HG03196 (cell line): Measurements from ENCODE around the gene SUGP2.
A peak's percentile ranks its signal among the peaks of the same experiment; 100 is the strongest.
"Not testable (repeated sequence)": the region's sequence is repeated elsewhere in the genome, so short reads cannot be mapped to it uniquely, and the experiment has no call there.

Source experiments
- ATAC-seq: cut with Tn5 transposase; IDR thresholded peaks from one replicate; pipeline ENCODE4 v1.9.1; 2021; ENCODE audit not compliant: unreplicated experiment

The SUGP2 gene

DNA sequence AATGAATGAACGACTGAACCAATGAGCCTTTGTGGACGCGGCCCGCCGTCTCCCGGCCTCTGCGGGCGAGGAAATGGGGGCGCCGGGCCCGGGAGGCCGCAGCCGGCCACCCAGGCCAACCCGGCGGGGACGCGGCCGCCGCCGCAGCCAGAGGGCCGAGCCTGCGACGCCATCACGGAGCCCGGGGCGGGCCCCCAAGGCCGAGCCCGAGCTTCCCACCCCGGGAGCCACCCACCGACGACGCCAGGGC lies 216 bp downstream of the SUGP2 start:
- no peak for ATAC-seq

GRCh38 chr19:19032420-19033175 lies 719 bp downstream of the SUGP2 start:
- ATAC-seq = peak; percentile 36

GRCh38 chr19:19031891-19032290 lies 1.4 kb downstream of the SUGP2 start:
- ATAC-seq = no peak

DNA sequence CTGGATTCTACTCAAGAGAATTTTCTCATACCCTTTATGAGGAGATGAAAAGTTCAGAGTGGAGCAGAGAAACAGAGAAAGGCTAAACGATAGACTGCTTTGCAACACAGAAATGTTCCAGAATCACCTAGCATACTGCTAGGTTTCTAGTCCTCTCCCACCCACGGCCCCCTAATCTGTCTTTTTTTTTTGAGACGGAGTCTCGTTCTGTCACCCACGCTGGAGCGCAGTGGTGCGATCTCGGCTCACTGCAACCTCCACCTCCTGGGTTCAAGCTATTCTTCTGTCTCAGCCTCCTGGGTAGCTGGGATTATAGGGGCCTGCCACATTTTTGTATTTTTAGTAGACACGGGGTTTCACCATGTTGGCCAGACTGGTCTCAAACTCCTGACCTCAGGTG lies 4.8 kb downstream of the SUGP2 start:
- ATAC-seq = no peak

DNA sequence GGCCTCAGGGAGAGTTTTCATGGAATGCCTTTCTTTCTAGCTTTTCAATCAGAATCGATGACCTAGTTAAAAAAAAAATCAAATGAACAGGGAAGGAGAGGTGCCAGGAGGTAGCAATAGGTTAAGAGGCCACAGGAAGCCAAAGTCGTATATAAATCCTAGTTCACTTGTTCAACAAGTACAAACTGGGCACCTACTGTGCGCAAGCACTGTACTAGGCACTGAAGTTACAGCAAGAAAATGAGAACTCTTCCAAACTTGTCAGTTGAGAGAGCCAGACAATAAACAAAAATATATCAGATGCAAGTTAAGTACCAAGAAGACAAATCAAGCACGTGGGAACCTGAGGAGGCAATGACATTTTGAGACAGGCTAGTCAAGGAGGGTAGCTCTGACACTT lies 6.1 kb downstream of the SUGP2 start:
- ATAC-seq = no peak

DNA sequence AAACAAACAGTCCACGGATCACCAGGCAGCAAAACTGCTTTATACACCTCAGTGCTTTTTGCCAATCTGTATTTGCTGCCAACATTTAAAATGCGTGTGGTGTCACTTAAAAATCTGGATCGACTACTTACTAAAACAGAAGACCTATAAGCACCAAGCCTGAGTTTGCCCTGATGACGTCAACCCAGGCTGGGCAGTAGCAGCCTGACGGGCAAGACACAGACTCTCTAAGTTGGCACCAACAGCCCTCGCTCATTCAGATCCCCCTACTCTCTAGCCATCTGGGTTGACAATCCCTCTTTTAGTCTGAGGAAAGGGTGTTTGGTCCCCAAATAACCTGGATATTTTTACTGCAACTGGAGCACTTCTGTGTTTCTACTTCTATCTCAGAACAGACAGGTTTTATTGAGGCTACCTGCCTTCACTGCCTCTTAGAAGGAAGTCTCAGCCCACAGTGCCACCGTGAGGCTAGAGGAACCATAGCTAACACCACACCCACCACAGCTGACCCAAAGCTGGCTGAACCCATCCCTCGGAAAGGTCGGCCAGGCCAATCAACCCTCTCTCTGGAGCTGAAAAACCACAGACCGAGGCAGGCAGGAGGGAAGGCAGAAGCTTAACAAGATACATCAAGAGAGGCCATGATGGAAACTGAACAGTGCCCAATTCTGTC lies 6.9 kb downstream of the SUGP2 start:
- ATAC-seq = no peak

DNA sequence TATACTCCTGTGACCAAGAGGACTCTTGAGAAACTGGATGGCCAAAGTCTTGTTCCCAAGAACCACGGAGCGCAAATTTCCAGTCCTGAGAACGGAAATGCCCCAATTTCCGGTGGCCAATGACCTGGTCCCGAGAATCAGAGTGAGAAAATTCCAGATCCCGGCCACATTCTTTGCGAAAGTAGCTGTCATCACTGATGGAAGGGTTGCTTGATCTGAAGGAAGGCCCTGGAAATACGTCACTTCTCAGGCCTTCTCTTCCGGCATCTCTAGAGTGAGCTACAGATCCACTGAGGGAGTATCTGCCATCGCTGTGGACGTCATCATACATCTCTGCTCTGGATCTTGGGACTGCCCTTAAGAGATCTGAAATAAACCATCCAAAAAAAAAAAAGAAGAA lies 7.5 kb downstream of the SUGP2 start:
- ATAC-seq = no peak

DNA sequence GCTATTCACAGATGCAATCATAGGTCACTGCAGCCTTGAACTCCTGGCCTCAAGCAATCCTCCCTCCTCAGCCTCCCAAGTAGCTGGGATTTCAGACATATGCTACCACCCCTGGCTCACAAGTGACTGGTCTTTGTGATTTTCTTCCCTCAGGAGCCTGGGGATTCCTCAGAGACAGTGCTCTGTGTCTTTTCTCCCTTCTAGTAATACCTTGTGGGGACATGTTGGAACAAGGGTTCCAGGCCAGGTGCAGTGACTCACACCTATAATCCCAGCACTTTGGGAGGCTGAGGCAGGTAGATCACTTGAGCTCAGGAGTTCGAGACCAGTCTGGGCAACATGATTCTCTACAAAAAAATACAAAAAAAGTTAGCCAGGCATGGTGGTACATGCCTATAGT lies 9.9 kb downstream of the SUGP2 start:
- ATAC-seq = not testable (repeated sequence)

DNA sequence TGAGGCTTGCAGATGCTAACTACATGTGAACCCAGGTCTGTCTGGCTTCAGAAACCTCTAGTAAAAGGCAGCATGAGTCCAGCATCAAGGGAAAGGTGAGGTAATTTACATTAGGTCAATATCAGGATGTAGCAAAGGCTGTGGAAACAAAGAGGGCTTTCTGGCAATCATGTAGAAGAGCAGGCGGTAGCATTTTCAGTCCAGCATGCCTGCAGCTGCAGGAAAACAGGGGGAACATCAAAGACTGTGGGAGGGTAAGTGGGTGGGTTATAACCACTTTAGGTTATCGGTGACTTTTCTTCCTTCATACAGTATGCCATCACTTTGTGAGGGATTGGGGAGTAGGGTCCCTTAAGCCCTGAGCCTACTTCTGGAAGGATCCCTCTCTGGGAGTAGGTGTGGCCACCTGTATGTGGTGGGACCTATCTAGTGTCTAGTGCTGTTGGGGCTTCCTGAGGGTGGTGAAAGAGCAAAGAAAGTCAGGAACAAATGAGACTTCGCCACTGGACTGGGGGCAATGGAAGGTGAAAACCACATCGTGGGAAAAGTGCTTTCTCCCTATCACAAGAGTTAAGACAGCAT lies 10.8 kb downstream of the SUGP2 start:
- ATAC-seq = no peak

GRCh38 chr19:19021115-19021514 lies 12.2 kb downstream of the SUGP2 start:
- ATAC-seq = no peak

DNA sequence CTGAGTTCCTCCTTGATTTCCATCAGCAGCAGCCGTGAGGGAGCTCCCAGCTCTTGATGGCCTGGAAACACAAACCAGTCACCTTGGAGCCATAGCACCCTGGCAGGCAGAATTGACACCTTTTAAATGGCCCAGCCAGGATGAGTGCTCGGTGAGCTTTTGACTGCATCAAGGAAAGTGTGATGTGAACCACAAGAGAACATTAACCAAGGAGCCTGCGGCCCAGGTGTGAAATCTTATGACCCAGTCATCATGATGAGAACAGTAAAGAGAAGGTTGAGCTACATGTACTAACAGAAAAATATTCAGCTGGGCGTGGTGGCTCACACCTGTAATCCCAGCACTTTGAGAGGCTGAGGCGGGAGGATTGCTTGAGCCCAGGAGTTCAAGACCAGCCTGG lies 22.8 kb downstream of the SUGP2 start:
- ATAC-seq = no peak

DNA sequence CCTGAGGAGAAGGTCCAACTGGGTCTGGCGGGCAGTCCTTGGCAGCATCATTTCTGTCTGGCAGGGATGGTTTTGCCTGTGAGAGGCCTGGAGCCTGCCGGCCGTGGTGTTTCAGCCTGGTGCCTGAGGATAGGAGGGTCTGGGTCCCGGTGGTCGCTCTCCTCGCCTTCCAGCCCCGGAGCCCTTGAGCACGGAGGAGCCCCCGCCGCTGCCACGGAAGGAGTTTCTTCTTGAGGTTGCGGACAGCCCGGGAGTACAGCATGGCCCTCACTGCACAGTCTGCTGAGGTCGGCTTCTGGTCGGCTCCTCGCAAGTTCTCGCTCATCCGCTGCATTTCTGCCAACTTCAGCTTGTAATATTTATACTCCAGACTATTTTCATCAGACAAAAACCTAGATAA lies 23.4 kb downstream of the SUGP2 start:
- ATAC-seq = no peak

- ATAC-seq = no peak
Measured at GRCh38 chr19:19006213-19006612, 27.1 kb downstream of the SUGP2 start.

GRCh38 chr19:19004144-19004543 lies 29.2 kb downstream of the SUGP2 start:
- ATAC-seq = no peak

DNA sequence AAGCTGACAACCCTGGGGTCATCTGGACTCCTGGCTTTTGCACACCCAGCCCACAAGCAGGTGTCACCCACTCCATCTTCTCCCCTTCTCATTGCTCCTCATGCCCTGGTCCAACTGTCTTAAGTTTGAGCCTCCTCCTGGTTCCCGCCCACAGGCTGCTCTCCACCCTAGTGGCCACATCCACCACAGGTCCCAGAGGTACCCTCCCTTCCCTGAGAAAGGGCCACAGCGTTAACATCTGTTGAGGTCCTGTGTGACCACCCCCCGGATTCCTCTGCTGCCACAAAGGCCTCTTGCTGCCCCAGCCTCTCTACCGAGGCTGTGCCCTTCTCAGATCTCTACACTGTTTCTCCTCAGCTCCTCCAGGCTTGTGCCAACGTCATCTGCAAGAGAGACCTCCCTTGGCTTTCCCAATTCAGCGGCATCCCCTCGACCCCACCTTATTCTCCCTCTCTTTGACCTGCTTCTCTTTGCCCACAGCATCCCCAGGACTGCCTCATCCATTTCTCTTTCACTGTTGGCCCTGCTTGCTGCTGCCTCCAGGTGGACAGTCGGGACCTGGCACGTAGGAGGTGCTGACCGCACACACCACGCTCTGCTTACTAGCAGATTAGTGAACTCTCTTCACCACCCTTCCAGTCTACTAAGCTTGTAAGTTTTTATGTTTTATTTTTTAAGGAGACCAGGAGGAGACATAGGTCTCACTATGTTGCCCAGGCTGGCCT lies 33.3 kb downstream of the SUGP2 start:
- no peak for ATAC-seq

- no peak for ATAC-seq
Measured at GRCh38 chr19:18999016-18999758, 34.1 kb downstream of the SUGP2 start.

DNA sequence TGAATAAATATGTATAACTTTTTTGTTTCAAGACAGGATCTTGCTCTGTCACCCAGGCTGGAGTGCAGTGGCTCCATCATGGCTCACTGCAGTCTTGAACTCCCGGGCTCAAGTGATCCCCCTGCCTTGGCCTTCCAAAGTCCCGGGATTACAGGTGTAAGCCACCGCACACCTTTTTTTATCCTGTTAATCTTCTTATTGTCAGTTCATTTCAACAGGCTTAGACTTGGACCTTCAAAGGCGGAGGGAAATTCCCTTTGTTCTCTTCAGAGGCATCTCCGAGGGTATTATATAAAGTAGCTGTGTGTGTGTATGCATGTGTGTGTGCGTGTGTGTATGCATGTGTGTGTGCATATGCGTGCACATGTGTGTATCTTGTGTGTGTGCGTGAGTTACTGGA lies 35.0 kb downstream of the SUGP2 start:
- no peak for ATAC-seq

DNA sequence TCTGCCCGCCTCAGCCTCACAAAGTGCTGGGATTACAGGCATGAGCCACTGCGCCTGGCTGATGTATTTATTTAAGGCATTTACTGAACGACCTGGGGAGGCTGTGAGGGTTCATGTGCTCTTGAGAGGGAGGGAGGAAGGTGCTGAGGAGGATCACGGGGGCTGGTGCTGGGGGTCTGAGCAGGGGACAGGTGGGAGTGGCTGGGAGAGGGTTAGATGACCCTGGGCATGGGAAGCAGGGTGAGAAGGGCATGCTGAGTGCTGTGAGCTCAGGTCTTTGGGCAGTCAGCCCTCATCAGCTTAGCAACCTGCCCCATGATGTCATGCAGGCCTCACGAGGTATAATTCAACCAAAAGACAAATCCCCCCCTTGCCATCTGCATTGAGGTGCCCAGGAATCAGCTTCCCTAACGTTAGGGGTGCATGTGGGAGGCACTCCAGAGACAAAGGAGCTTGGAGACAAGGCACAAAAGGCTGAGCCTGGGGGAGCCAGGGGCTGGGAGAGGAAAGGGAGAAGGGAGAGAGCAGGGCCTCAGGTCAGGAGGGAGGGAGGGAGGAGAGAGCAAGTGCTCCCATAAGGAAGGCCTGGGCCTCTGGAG lies 36.4 kb downstream of the SUGP2 start:
- ATAC-seq = no peak

DNA sequence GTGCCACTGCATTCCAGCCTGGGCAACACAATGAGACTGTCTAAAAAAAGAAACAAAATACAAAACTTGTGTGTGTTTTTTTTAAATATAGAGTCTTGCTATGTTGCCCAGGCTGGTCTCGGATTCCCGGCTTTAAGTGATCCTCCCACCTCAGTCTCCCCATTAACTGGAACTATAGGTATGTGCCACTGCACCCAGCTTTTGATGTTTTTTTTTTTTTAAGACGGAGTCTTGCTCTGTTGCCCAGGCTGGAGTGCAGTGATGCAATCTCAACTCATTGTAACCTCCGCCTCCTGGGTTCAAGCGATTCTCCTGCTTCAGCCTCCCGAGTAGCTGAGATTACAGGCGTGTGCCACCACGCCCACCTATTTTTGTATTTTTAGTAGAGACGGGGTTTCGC lies 37.0 kb downstream of the SUGP2 start:
- ATAC-seq = no peak

DNA sequence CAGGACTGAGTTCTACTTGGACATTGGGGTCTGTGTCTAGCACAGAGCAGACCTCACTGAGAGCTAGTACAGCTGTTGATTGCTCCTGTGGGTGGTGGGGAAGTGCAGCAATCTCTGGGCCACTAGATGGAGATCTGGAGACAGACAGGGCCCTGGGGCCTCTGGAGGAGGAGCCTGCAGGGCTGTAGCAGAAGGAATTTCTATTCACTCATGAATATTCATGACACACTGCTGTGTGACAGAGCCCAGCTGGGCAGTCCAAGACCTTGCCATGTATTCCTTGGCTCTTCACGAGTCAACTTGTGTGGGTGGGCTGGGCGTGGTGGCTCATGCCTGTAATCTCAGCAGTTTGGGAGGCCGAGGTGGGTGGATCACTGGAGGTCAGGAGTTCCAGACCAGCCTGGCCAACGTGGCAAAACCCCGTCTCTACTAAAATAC lies 37.5 kb downstream of the SUGP2 start:
- no peak for ATAC-seq

DNA sequence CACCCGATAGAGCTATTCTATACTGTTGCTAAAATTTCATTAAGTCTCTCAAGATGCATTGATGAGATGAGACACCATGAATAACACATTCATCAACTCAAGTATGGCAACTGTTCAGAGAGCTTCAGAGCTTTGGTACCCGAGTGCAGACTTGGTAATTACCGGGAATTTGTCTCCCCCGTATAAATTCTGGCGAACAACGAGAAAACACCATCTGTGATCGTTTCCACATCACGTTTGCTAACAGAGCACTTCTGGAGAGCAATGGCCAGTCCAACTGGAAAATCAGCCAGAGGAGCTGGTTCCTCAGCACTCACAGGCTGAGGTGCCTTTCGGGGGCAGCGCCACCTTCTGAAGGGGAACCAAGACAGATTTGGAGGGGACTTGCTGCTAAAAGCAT lies 40.2 kb downstream of the SUGP2 start:
- no peak for ATAC-seq
